VCaP (cell line): ENCODE measurements around the gene STX17.

Experiments
- H3K27ac ChIP-seq: fragments of 450-650 bp; 2 replicates; pipeline ENCODE4 v1.5.1; 2017
- CTCF ChIP-seq: fragments of 450-650 bp; conservative IDR thresholded peaks from 2 replicates; pipeline ENCODE4 v1.5.1; 2017; ENCODE audit warnings: mild to moderate bottlenecking, moderate library complexity

Gene STX17

GRCh38 chr9:99867968-99868367 is 38.5 kb upstream of the STX17 start:
- H3K27ac ChIP-seq: no peak overlapping the region
- no peak for TF ChIP-seq CTCF

GRCh38 chr9:99868845-99869244 is 37.6 kb upstream of the STX17 start:
- no peak overlapping the region for H3K27ac ChIP-seq
- TF ChIP-seq CTCF: no peak

- TF ChIP-seq CTCF: no peak
- H3K27ac ChIP-seq: no peak overlapping the region
These were observed 36.3 kb upstream of the STX17 start for GRCh38 chr9:99870126-99870525.

GRCh38 chr9:99873531-99873930 is 32.9 kb upstream of the STX17 start:
- no peak for TF ChIP-seq CTCF
- no peak overlapping the region for H3K27ac ChIP-seq

GRCh38 chr9:99873943-99874584 is 32.4 kb upstream of the STX17 start:
- no peak for TF ChIP-seq CTCF
- H3K27ac ChIP-seq: no peak overlapping the region

GRCh38 chr9:99876190-99876589 is 30.3 kb upstream of the STX17 start:
- TF ChIP-seq CTCF: no peak
- no peak overlapping the region for H3K27ac ChIP-seq

GRCh38 chr9:99878651-99879050 is 27.8 kb upstream of the STX17 start:
- no peak overlapping the region for H3K27ac ChIP-seq
- TF ChIP-seq CTCF: no peak
